Measurements from ENCODE around the gene TTC39C. TPM values are rescaled to one million over a fixed set of nuclear protein-coding genes. Genes with fewer than 3 reads are reported as not detected.

The TTC39C gene
- total and polyA plus RNA-seq, 3 donors from 2014 or later: 57.7 to 70.4 (median 68.3) TPM

DNA sequence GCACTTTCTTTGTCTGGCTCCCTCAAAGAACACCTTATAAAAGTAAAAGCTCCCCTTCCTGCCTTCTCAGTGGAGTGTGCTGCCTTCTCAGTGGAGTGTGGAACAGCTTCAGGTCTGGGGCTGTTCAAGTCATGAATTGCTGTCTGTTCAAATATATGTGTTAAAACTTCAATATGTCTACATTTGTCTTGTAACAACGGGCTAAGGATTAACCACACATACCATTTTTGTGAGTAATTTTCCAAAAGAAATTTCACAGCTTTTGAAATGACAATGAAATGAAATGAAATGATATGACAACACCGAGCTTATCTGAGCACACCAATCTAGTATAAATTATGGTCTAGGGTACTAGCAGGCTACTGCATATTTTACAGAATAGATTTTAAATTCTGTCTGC lies 167.3 kb downstream of the TTC39C start:
- intact Hi-C loops (cut with DNase I; ENCODE audit: low total_unique reads): no loop called here
- no peak for DNase-seq
- Histone ChIP-seq H3K27me3 (no peaks in the 10 kb centered on the region), H3K4me1 (no peaks in the 10 kb centered on the region), H3K27ac (no peak overlapping the region), H3K4me3 (no peak overlapping the region), H3K9me3 (no peaks in the 10 kb centered on the region), H3K36me3 (ENCODE audit: low read depth, missing control alignments) (no peaks in the 10 kb centered on the region)
- TF ChIP-seq POLR2A (IDR thresholded peaks at IDR 0.05): no peak
- TF ChIP-seq, protein P1, sequence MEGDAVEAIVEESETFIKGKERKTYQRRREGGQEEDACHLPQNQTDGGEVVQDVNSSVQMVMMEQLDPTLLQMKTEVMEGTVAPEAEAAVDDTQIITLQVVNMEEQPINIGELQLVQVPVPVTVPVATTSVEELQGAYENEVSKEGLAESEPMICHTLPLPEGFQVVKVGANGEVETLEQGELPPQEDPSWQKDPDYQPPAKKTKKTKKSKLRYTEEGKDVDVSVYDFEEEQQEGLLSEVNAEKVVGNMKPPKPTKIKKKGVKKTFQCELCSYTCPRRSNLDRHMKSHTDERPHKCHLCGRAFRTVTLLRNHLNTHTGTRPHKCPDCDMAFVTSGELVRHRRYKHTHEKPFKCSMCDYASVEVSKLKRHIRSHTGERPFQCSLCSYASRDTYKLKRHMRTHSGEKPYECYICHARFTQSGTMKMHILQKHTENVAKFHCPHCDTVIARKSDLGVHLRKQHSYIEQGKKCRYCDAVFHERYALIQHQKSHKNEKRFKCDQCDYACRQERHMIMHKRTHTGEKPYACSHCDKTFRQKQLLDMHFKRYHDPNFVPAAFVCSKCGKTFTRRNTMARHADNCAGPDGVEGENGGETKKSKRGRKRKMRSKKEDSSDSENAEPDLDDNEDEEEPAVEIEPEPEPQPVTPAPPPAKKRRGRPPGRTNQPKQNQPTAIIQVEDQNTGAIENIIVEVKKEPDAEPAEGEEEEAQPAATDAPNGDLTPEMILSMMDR (IDR thresholded peaks at IDR 0.05): no peak
- WGBS, 2 donors: 79 to 85% methylated on average over 2 of the region's 2 CpGs

Small RNAs within 50 kb of the gene (small RNA-seq; reads per million reads assigned to genes)
- gene RF00017: 0 reads per million in 2 donors
- 0.18 to 0.85 reads per million in 2 donors for gene RNA5SP452
- 0 reads per million in 2 donors for gene RNU5A-6P

Other genes with a start within 250 kb of the TTC39C start
- gene CABYR, start 124.3 kb downstream of the TTC39C start, total RNA-seq: 100 to 1,000 TPM; 169 to 451 TPM
- gene CABYR, start 124.3 kb downstream of the TTC39C start, polyA plus RNA-seq (ENCODE audit: insufficient read depth, low read depth, low replicate concordance): 554 TPM